ENCODE data around the gene BRCA1.

DNA sequence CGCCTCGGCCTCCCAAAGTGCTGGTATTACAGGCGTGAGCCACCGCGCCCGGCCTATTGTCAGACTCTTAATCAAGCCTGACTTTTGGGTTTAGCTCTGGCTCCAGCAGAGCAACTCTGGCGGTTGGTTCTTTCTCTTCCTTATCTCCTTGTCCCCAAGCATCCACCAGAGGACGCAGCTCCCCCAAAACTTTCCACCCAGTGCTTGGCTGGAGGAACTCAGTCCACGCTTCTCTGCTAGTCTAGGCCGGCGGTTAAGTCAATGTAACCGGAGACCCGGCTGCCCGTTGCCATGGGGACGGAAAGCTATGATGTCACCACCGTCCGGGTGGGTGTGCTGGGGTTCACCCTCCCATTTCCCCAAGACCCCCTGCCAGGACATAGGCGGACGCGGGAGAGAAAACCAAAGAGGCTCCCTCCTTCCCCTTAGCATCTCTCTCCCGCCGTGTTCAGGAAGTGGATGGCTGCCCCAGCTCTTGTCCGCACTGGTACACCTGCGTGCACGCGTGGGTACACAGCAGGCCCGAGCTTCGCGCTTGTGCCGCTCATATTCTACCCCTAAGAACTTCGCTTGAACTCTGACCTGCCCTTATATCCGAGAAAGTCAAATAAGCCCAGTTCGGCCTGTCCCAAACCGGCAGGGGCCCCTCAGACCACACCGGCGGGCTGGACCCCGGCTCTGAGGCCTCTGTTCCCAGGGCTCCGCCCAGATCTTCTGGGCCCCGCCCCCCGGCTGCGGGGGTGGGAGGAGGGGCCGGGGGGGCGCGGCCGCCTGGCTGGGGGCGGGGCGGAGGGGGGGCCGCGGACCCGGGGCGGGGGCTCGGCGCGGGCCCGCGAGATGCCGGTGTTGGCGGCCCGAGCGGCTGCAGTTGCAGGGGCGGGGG is 100.5 kb downstream of the BRCA1 start, which contains the start of gene RND2:
- TF ChIP-seq, protein P1, sequence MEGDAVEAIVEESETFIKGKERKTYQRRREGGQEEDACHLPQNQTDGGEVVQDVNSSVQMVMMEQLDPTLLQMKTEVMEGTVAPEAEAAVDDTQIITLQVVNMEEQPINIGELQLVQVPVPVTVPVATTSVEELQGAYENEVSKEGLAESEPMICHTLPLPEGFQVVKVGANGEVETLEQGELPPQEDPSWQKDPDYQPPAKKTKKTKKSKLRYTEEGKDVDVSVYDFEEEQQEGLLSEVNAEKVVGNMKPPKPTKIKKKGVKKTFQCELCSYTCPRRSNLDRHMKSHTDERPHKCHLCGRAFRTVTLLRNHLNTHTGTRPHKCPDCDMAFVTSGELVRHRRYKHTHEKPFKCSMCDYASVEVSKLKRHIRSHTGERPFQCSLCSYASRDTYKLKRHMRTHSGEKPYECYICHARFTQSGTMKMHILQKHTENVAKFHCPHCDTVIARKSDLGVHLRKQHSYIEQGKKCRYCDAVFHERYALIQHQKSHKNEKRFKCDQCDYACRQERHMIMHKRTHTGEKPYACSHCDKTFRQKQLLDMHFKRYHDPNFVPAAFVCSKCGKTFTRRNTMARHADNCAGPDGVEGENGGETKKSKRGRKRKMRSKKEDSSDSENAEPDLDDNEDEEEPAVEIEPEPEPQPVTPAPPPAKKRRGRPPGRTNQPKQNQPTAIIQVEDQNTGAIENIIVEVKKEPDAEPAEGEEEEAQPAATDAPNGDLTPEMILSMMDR (IDR thresholded peaks at IDR 0.05) = peak; percentile 44 to 85 (median 70)
- peak in 1 of 2 donors; percentile 36 for TF ChIP-seq POLR2A (IDR thresholded peaks at IDR 0.05)
